HTERT RPE-1 (cell line): ENCODE data around the gene CCDC81.
"Not testable (repeated sequence)": the region's sequence is repeated elsewhere in the genome, so short reads cannot be mapped to it uniquely, and the experiment has no call there.

Experiments used
- in situ Hi-C: fragments of 300-500 bp; cut with MboI; formaldehyde crosslinking; loops from 4 replicates; pipeline ENCODE4 v1.14.3; 2020; ENCODE audit warnings: low sequenced_read_pairs

The CCDC81 gene

GRCh38 chr11:86386746-86387145 lies 12.1 kb downstream of the CCDC81 start:
- in situ Hi-C loops, result no loop called here

- in situ Hi-C loops, result no loop called here
Measured at GRCh38 chr11:86388198-86388597, 13.5 kb downstream of the CCDC81 start.

- in situ Hi-C loops, result no loop called here
Measured at GRCh38 chr11:86390487-86390886, 15.8 kb downstream of the CCDC81 start.

GRCh38 chr11:86395061-86395551 lies 20.4 kb downstream of the CCDC81 start:
- in situ Hi-C loops, result no loop called here

GRCh38 chr11:86396396-86396795 lies 21.7 kb downstream of the CCDC81 start:
- in situ Hi-C loops, result no loop called here

- in situ Hi-C loops, result no loop called here
Measured at GRCh38 chr11:86397351-86397750, 22.7 kb downstream of the CCDC81 start.

- in situ Hi-C loops, result no loop called here
Measured at GRCh38 chr11:86398106-86398505, 23.4 kb downstream of the CCDC81 start.

- in situ Hi-C loops, result no loop called here
Measured at GRCh38 chr11:86403458-86403857, 28.8 kb downstream of the CCDC81 start.

GRCh38 chr11:86408845-86409244 lies 34.2 kb downstream of the CCDC81 start:
- in situ Hi-C loops, result no loop called here

GRCh38 chr11:86414032-86414431 lies 39.3 kb downstream of the CCDC81 start:
- in situ Hi-C loops, result no loop called here

GRCh38 chr11:86415026-86415425 lies 40.3 kb downstream of the CCDC81 start:
- in situ Hi-C loops, result no loop called here

GRCh38 chr11:86416494-86416893 lies 41.8 kb downstream of the CCDC81 start:
- in situ Hi-C loops, result no loop called here

- in situ Hi-C loops, result not testable (repeated sequence)
Measured at GRCh38 chr11:86416951-86417350, 42.3 kb downstream of the CCDC81 start.

- in situ Hi-C loops, result no loop called here
Measured at GRCh38 chr11:86418106-86418505, 43.4 kb downstream of the CCDC81 start.

GRCh38 chr11:86418513-86418912 lies 43.8 kb downstream of the CCDC81 start:
- in situ Hi-C loops, result no loop called here

GRCh38 chr11:86418917-86419316 lies 44.2 kb downstream of the CCDC81 start:
- in situ Hi-C loops, result no loop called here

GRCh38 chr11:86421946-86422345 lies 47.3 kb downstream of the CCDC81 start:
- in situ Hi-C loops, result no loop called here

GRCh38 chr11:86422371-86422770 lies 47.7 kb downstream of the CCDC81 start:
- in situ Hi-C loops, result no loop called here

- in situ Hi-C loops, result not testable (repeated sequence)
Measured at GRCh38 chr11:86423488-86423887, 48.8 kb downstream of the CCDC81 start.

- in situ Hi-C loops, result no loop called here
Measured at GRCh38 chr11:86427441-86427840, 52.8 kb downstream of the CCDC81 start.

- in situ Hi-C loops, result no loop called here
Measured at GRCh38 chr11:86431258-86431657, 56.6 kb downstream of the CCDC81 start.

GRCh38 chr11:86433361-86434095 lies 58.8 kb downstream of the CCDC81 start:
- in situ Hi-C loops, result not testable (repeated sequence)

- in situ Hi-C loops, result no loop called here
Measured at GRCh38 chr11:86435711-86436110, 61.0 kb downstream of the CCDC81 start.
